NCI-H1092 (cell line): ENCODE data around the gene NEMF.
"Not testable (repeated sequence)": the region's sequence is repeated elsewhere in the genome, so short reads cannot be mapped to it uniquely, and the experiment has no call there.

ENCODE experiments used
- DNase-seq: peaks from one replicate; lab custom pipeline; 2025; lab: John Stamatoyannopoulos, UW

Gene NEMF

GRCh38 chr14:49876563-49877127, 24.1 kb upstream of the NEMF start:
- no peak for DNase-seq

- DNase-seq: no peak
Measured at GRCh38 chr14:49875640-49876198, 23.1 kb upstream of the NEMF start.

- DNase-seq: not testable (repeated sequence)
Measured at GRCh38 chr14:49873548-49873947, 21.0 kb upstream of the NEMF start.

- no peak for DNase-seq
Measured at GRCh38 chr14:49870908-49871307, 18.3 kb upstream of the NEMF start.

- DNase-seq: no peak
Measured at GRCh38 chr14:49868720-49869114, 16.1 kb upstream of the NEMF start.

- DNase-seq: peak; percentile 84
Measured at GRCh38 chr14:49867831-49868719, 15.5 kb upstream of the NEMF start.

- DNase-seq: peak; percentile 21
Measured at GRCh38 chr14:49865431-49865859, 12.9 kb upstream of the NEMF start.

GRCh38 chr14:49863487-49864281, 11.1 kb upstream of the NEMF start:
- DNase-seq: no peak

- DNase-seq: peak; percentile 82
Measured at GRCh38 chr14:49862089-49862673, 9.6 kb upstream of the NEMF start.

GRCh38 chr14:49861699-49862088, 9.1 kb upstream of the NEMF start:
- DNase-seq: peak; percentile 41

GRCh38 chr14:49860988-49861698, 8.6 kb upstream of the NEMF start:
- no peak for DNase-seq

- DNase-seq: no peak
Measured at GRCh38 chr14:49858383-49858782, 5.8 kb upstream of the NEMF start.

GRCh38 chr14:49857427-49858003, 4.9 kb upstream of the NEMF start:
- no peak for DNase-seq

- DNase-seq: peak; percentile 43
Measured at GRCh38 chr14:49853572-49854375, 1.2 kb upstream of the NEMF start.

GRCh38 chr14:49853158-49853477, 530 bp upstream of the NEMF start:
- DNase-seq: no peak

GRCh38 chr14:49851813-49852212, 775 bp downstream of the NEMF start:
- DNase-seq: no peak

- no peak for DNase-seq
Measured at GRCh38 chr14:49849213-49849847, 3.3 kb downstream of the NEMF start.

- no peak for DNase-seq
Measured at GRCh38 chr14:49828640-49829039, 23.9 kb downstream of the NEMF start.

- DNase-seq: no peak
Measured at GRCh38 chr14:49820176-49820575, 32.4 kb downstream of the NEMF start.

- DNase-seq: no peak
Measured at GRCh38 chr14:49816844-49817243, 35.7 kb downstream of the NEMF start.
